ENCODE data around the gene ZFYVE9. TPM values are rescaled to one million over a fixed set of nuclear protein-coding genes. Genes with fewer than 3 reads are reported as not detected.

The ZFYVE9 gene
- total and polyA plus RNA-seq, 2 of the 13 experiments (the other 11 are each of a cell fraction or from before 2014, with no cell fraction given), result 9.2 to 19.8 TPM

- Histone ChIP-seq H3K79me2 (ENCODE audit: insufficient read depth, low read length) (peaks cover 3% of the 10 kb centered on the region), H3K9ac (ENCODE audit: insufficient read depth, low read depth, low read length) (no peak overlapping the region), H3K4me2 (ENCODE audit: low read depth, low read length) (no peak overlapping the region), H2AFZ (ENCODE audit: low read length) (no peak overlapping the region), H3K27me3 (ENCODE audit: control insufficient read depth in 1 of 2, insufficient read depth in 2 of 2, low read length in 2 of 2) (no peaks in the 10 kb centered on the region), H4K20me1 (ENCODE audit: insufficient read depth, low read length) (0 out of 2 replicates have a peak, but pooled peaks cover 4% of the 10 kb centered on the region), H3K9me3 (ENCODE audit: low read length) (no peaks in the 10 kb centered on the region), H3K27ac (ENCODE audit: extremely low read length, insufficient read depth, low read length) (no peak overlapping the region), H3K4me3 (replicated peaks in 1 of 3; ENCODE audit: insufficient read depth in 1 of 3, low read depth in 2 of 3, low read length in 3 of 3) (no peak overlapping the region), H3K36me3 (replicated peaks in 1 of 2; ENCODE audit: control insufficient read depth in 1 of 2, insufficient read depth in 2 of 2, low read length in 2 of 2) (no peaks in the 10 kb centered on the region), H3K4me1 (ENCODE audit: insufficient read depth, low read length) (peaks cover 13% of the 10 kb centered on the region)
- no TSS peak for BruUV-seq (replicated peaks)
- no peak for DNase-seq (ENCODE audit: low spot score)
- FAIRE-seq, result peak; percentile 26
- POLR2A ChIA-PET, result no interaction called here
- ATAC-seq, result no peak
- intact Hi-C loops (cut with micrococcal nuclease; ENCODE audit: unreplicated experiment) (no loop called here), in situ Hi-C loops (cut with HindIII; ENCODE audit: extremely low pct_ligation_motif_present, low pct_unique_long_range_greater_than_20kb) (no loop called here)
- TF ChIP-seq HHEX (CRISPR knock-in tag; IDR thresholded peaks at IDR 0.05) (0 out of 2 replicates have a peak, but pooled peaks have one; percentile 57), FOXA3 (CRISPR knock-in tag; IDR thresholded peaks at IDR 0.05) (peak; percentile 93), SOX13 (IDR thresholded peaks at IDR 0.05) (no peak), SOX13 (CRISPR knock-in tag; conservative IDR thresholded peaks at IDR 0.05 in 1 of 2, IDR thresholded peaks at IDR 0.05 in 1 of 2) (peak in 1 of 2 experiments; percentile 59; a peak in 2 of 4 replicates), TAF1 (CRISPR knock-in tag; IDR thresholded peaks at IDR 0.05) (no peak), GATAD2A (CRISPR knock-in tag; IDR thresholded peaks at IDR 0.05) (0 out of 2 replicates have a peak, but pooled peaks have one; percentile 38), PCBP1 (IDR thresholded peaks at IDR 0.05; ENCODE audit: borderline replicate concordance, low read depth, low read length) (no peak), RELA (CRISPR knock-in tag; IDR thresholded peaks at IDR 0.05) (no peak), ZNF839 (CRISPR knock-in tag; IDR thresholded peaks at IDR 0.05; ENCODE audit: borderline replicate concordance) (no peak), FOXA1 (IDR thresholded peaks at IDR 0.05) (no peak), FOXA1 (CRISPR knock-in tag; IDR thresholded peaks at IDR 0.05) (peak; percentile 81), NFKB2 (CRISPR knock-in tag; IDR thresholded peaks at IDR 0.05; ENCODE audit: borderline replicate concordance) (no peak), ZNF224 (CRISPR knock-in tag; IDR thresholded peaks at IDR 0.05) (no peak), ZSCAN21 (CRISPR knock-in tag; IDR thresholded peaks at IDR 0.05; ENCODE audit: borderline replicate concordance) (no peak), ZNF33A (CRISPR knock-in tag; IDR thresholded peaks at IDR 0.05; ENCODE audit: borderline replicate concordance) (no peak), ZNF251 (CRISPR knock-in tag; IDR thresholded peaks at IDR 0.05) (no peak), KAT7 (CRISPR knock-in tag; IDR thresholded peaks at IDR 0.05; ENCODE audit: borderline replicate concordance) (no peak), FOXP1 (IDR thresholded peaks at IDR 0.05) (no peak), FOXP1 (CRISPR knock-in tag; IDR thresholded peaks at IDR 0.05) (peak; percentile 19; the same call in 1 of the 2 replicates), ERF (CRISPR knock-in tag; IDR thresholded peaks at IDR 0.05) (no peak), TEAD3 (CRISPR knock-in tag; optimal IDR thresholded peaks at IDR 0.05; ENCODE audit: borderline replicate concordance) (peak; percentile 84), ZFP41 (CRISPR knock-in tag; IDR thresholded peaks at IDR 0.05; ENCODE audit: borderline replicate concordance) (no peak), ZNF430 (CRISPR knock-in tag; IDR thresholded peaks at IDR 0.05) (no peak), ZNF264 (CRISPR knock-in tag; IDR thresholded peaks at IDR 0.05) (no peak), MAFF (IDR thresholded peaks at IDR 0.05; ENCODE audit: low read depth, low read length) (no peak), ARID5B (CRISPR knock-in tag; IDR thresholded peaks at IDR 0.05) (0 out of 2 replicates have a peak, but pooled peaks have one; percentile 23)
- WGBS (ENCODE audit: low lambda C conversion rate), result 78% methylated on average over 5 of the region's 5 CpGs
- CTCF ChIA-PET (ENCODE audit: low intra/inter-chr PET ratio, low total read pairs), result no interaction called here
These were observed 48.1 kb downstream of the ZFYVE9 start for GRCh38 chr1:52189898-52190480.

Measured in HepG2 (cell line).